GM18951 (cell line): ENCODE data around the gene SV2B.

Experiments used
- POLR2A ChIP-seq: IDR thresholded peaks from 4 replicates; pipeline ENCODE4 v1.6.1; 2011; ENCODE audit warnings: mild to moderate bottlenecking; ENCODE audit not compliant: insufficient read length, insufficient read depth; ENCODE audit errors: extremely low read depth
- in situ Hi-C: fragments of 300-500 bp; cut with MboI; formaldehyde crosslinking; loops from one replicate; pipeline ENCODE4 v1.12.0; 2022; ENCODE audit warnings: low sequenced_read_pairs, mixed read lengths, inconsistent platforms; ENCODE audit not compliant: unreplicated experiment

SV2B gene

GRCh38 chr15:91225741-91226140 is 125.7 kb downstream of the SV2B start:
- in situ Hi-C loops, result no loop called here

GRCh38 chr15:91227117-91227516 is 127.1 kb downstream of the SV2B start:
- in situ Hi-C loops, result no loop called here
- no peak for TF ChIP-seq POLR2A

More at GRCh38 chr15:91225741-91226140, 125.7 kb downstream of the SV2B start:
- no peak for TF ChIP-seq POLR2A

- in situ Hi-C loops, result no loop called here
- no peak for TF ChIP-seq POLR2A
Measured at GRCh38 chr15:91227766-91228165, 127.7 kb downstream of the SV2B start.

- in situ Hi-C loops, result no loop called here
- no peak for TF ChIP-seq POLR2A
Measured at GRCh38 chr15:91228383-91228782, 128.3 kb downstream of the SV2B start.

- in situ Hi-C loops, result no loop called here
- TF ChIP-seq POLR2A, result no peak
Measured at GRCh38 chr15:91228890-91229289, 128.8 kb downstream of the SV2B start.

- in situ Hi-C loops, result no loop called here
- TF ChIP-seq POLR2A, result no peak
Measured at GRCh38 chr15:91231703-91232102, 131.6 kb downstream of the SV2B start.

- no peak for TF ChIP-seq POLR2A
- in situ Hi-C loops, result no loop called here
Measured at GRCh38 chr15:91234759-91235158, 134.7 kb downstream of the SV2B start.

- no peak for TF ChIP-seq POLR2A
- in situ Hi-C loops, result no loop called here
Measured at GRCh38 chr15:91235376-91235775, 135.3 kb downstream of the SV2B start.

- in situ Hi-C loops, result no loop called here
- TF ChIP-seq POLR2A, result no peak
Measured at GRCh38 chr15:91237445-91237844, 137.4 kb downstream of the SV2B start.

GRCh38 chr15:91238644-91239425 is 138.8 kb downstream of the SV2B start:
- in situ Hi-C loops, result no loop called here
- TF ChIP-seq POLR2A, result no peak

- TF ChIP-seq POLR2A, result no peak
- in situ Hi-C loops, result no loop called here
Measured at GRCh38 chr15:91243826-91244225, 143.8 kb downstream of the SV2B start.

- TF ChIP-seq POLR2A, result no peak
- in situ Hi-C loops, result no loop called here
Measured at GRCh38 chr15:91244919-91245318, 144.9 kb downstream of the SV2B start.

- TF ChIP-seq POLR2A, result no peak
- in situ Hi-C loops, result no loop called here
Measured at GRCh38 chr15:91246998-91247397, 146.9 kb downstream of the SV2B start.

GRCh38 chr15:91249591-91249990 is 149.5 kb downstream of the SV2B start:
- no peak for TF ChIP-seq POLR2A
- in situ Hi-C loops, result no loop called here

- TF ChIP-seq POLR2A, result no peak
- in situ Hi-C loops, result no loop called here
Measured at GRCh38 chr15:91252322-91252721, 152.3 kb downstream of the SV2B start.

GRCh38 chr15:91252756-91253155 is 152.7 kb downstream of the SV2B start:
- no peak for TF ChIP-seq POLR2A
- in situ Hi-C loops, result no loop called here
